Pancreas (tissue), 10 donors: Measurements from ENCODE around the gene SLAMF6. TPM values are rescaled to one million over a fixed set of nuclear protein-coding genes. Genes with fewer than 3 reads are reported as not detected.
"Not testable (repeated sequence)": the region's sequence is repeated elsewhere in the genome, so short reads cannot be mapped to it uniquely, and the experiment has no call there.

ENCODE experiments used
- ATAC-seq, 4 donors: fragments of 200-7000 bp; cut with Tn5 transposase; one replicate each; pipeline versions ENCODE4 v1.8.0 to v1.9.1; 2020; ENCODE audit warnings: mild to moderate bottlenecking in 4 of 4, moderate library complexity in 4 of 4
- DNase-seq, 6 donors: peaks; one replicate each; pipeline ENCODE4 v3.0.0-alpha.2; 2020
- FAIRE-seq: peaks from 2 replicates; lab custom pipeline; 2012; peaks lifted over from hg19 to GRCh38; lab: Jason Lieb, UNC
- H3K27ac ChIP-seq, 4 donors: fragments of 200-600 bp; sonication (generic); 1 replicate in 3 of 4; 2 replicates in 1 of 4; pipeline versions ENCODE4 v1.5.0 to v1.8.0; 2020
- H3K27me3 ChIP-seq, 4 donors: fragments of 200-600 bp; one replicate each; pipeline ENCODE4 v1.8.0; 2021
- H3K36me3 ChIP-seq, 3 donors: fragments of 200-600 bp; sonication (generic) in 1 of 3; one replicate each; pipeline versions ENCODE4 v1.5.0 to v1.8.0; 2020 to 2021
- H3K4me1 ChIP-seq, 3 donors: fragments of 200-600 bp; one replicate each; pipeline ENCODE4 v1.8.0; 2021
- H3K4me3 ChIP-seq, 4 donors: fragments of 200-600 bp; sonication (generic) in 2 of 4; one replicate each; pipeline versions ENCODE4 v1.5.0 to v1.8.0; 2020 to 2021
- H3K9me3 ChIP-seq, 4 donors: fragments of 200-600 bp; one replicate each; pipeline ENCODE4 v1.8.0; 2021
- WGBS, 2 donors: extraction: QIAGEN DNeasy Blood & Tissue Kit; methylation state at CpG; one replicate each; pipeline ENCODE4 v1.1.7; 2013; 5-methylcytosine and 5-hydroxymethylcytosine counted together
- intact Hi-C, 3 donors: fragments of 100-400 bp; cut with DNase I; formaldehyde crosslinking; loops; one replicate each; pipeline versions ENCODE4 v1.11.1 to v1.14.2; 2022
- polyA plus RNA-seq, 2 donors: library from polyadenylated mRNA; stranded (reverse); fragments of 200-250 nt; gene quantifications; one replicate each; pipeline ENCODE4 v1.2.3, GENCODE V29; 2013
- total RNA-seq, 6 donors: library from RNA; stranded (reverse); fragmentation: NEBNext Ultra II Directional in 4 of 6; extraction: Animal tissue kit (Norgen Biotek cat#: 25700) in 4 of 6; gene quantifications; one replicate each; pipeline versions ENCODE4 v1.2.1 to v1.2.4, GENCODE V29; 2021 to 2023
- TF ChIP-seq, protein P1 (sequence below), 4 donors: fragments of 200-600 bp; sonication (generic) in 3 of 4; IDR thresholded peaks; one replicate each; pipeline versions ENCODE4 v1.5.0 to v1.8.0; 2021; ENCODE audit warnings: antibody characterized with exemption in 4 of 4
- donor health status: healthy with polysubstance abuse.
- donor health status: DM: no; HTN: no; CAD: no; lungs with moderate emphysema.
- donor health status: DM: no; HTN: no; CAD: no.
- donor health status: control.
- donor health status: control.
- donor health status: Bipolar disorder and iron deficiency.
- donor health status: DM: yes; HTN: yes; CAD: no.
- donor health status: DM: no; HTN: no; CAD: no.
- donor health status: DM: no; HTN: no; CAD: no.
- donor health status: DM: yes; HTN: yes; CAD: no.

Gene SLAMF6
- total and polyA plus RNA-seq, 8 donors = 0.04 to 0.81 (median 0.20) TPM

DNA sequence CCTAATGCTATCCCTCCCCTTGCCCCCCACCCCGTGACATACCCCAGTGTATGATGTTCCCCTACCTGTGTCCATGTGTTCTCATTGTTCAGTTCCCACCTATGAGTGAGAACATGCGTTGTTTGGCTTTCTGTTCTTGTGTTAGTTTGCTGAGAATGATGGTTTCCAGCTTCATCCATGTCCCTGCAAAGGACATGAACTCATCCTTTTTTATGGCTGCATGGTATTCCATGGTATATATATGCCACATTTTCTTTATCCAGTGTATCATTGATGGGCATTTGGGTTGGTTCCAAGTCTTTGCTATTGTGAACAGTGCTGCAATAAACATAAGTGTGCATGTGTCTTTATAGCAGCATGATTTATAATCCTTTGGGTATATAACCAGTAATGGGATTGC, 734 bp upstream of the SLAMF6 start:
- H3K27ac ChIP-seq, H3K27me3 ChIP-seq, intact Hi-C loops, DNase-seq, H3K4me3 ChIP-seq, FAIRE-seq, H3K36me3 ChIP-seq, ATAC-seq, H3K9me3 ChIP-seq: not testable (repeated sequence)
- H3K4me1 ChIP-seq = peaks cover 0 to 10% (median 0%) of the 10 kb centered on the region in 3 donors
- 91 to 95% methylated on average over 2 of the region's 2 CpGs for WGBS, 2 donors

DNA sequence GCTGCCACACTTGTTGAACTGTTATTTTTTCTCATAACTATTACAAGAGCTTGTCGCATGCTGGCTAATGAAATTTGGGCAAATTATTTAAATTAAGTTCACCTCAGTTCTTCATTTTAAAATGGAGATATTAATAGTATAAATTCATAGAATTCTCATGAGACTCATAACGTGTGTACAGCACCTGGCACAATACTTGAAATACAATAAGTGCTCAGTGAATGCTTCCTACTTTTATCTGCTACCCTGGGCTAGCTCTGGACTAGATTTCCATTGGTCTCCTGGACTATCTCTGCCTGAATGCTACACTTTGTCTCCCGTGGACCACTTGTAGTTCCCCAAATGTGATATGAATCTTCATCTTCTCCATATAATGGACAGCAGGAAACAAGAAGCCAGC, 919 bp downstream of the SLAMF6 start:
- H3K36me3 ChIP-seq = no peaks in the 10 kb centered on the region
- H3K4me3 ChIP-seq = no peak overlapping the region
- intact Hi-C loops = no loop called here
- H3K9me3 ChIP-seq = no peaks in the 10 kb centered on the region
- ATAC-seq (no peak), DNase-seq (no peak), FAIRE-seq (no peak)
- no peaks in the 10 kb centered on the region for H3K27me3 ChIP-seq
- WGBS, 2 donors = 69 to 76% methylated on average over 3 of the region's 3 CpGs
- H3K4me1 ChIP-seq = peaks cover 0 to 10% (median 0%) of the 10 kb centered on the region in 3 donors
- peak overlapping the region in 1 of 4 donors; percentile 4 for H3K27ac ChIP-seq
- TF ChIP-seq, protein P1, sequence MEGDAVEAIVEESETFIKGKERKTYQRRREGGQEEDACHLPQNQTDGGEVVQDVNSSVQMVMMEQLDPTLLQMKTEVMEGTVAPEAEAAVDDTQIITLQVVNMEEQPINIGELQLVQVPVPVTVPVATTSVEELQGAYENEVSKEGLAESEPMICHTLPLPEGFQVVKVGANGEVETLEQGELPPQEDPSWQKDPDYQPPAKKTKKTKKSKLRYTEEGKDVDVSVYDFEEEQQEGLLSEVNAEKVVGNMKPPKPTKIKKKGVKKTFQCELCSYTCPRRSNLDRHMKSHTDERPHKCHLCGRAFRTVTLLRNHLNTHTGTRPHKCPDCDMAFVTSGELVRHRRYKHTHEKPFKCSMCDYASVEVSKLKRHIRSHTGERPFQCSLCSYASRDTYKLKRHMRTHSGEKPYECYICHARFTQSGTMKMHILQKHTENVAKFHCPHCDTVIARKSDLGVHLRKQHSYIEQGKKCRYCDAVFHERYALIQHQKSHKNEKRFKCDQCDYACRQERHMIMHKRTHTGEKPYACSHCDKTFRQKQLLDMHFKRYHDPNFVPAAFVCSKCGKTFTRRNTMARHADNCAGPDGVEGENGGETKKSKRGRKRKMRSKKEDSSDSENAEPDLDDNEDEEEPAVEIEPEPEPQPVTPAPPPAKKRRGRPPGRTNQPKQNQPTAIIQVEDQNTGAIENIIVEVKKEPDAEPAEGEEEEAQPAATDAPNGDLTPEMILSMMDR (IDR thresholded peaks at IDR 0.05) = no peak

DNA sequence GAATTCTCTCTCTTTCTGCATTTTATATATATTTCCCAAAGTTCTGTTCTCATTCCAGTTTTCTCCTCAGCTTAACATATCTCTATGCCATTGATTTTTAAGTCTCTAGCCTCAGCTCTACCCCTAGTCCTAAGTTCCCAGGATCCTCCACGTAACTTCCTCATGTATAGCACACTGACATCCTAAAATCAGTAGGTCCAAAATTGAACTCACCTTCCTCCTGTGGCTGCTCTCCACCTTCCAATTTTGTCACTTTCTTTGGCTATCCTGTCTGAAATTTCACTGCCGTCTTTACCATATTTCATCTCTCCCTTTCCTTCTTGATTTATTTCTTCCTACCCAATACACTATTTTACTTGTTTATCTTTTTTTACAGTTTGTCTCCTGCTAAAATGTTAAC, 1.5 kb downstream of the SLAMF6 start:
- no peaks in the 10 kb centered on the region for H3K36me3 ChIP-seq
- no peaks in the 10 kb centered on the region for H3K9me3 ChIP-seq
- FAIRE-seq = no peak
- H3K27ac ChIP-seq = peak overlapping the region in 1 of 4 donors; percentile 4
- peaks cover 0 to 10% (median 0%) of the 10 kb centered on the region in 3 donors for H3K4me1 ChIP-seq
- H3K4me3 ChIP-seq = no peak overlapping the region
- intact Hi-C loops = no loop called here
- TF ChIP-seq, protein P1 (IDR thresholded peaks at IDR 0.05) = no peak
- H3K27me3 ChIP-seq = no peaks in the 10 kb centered on the region
- ATAC-seq = no peak
- no peak for DNase-seq
- 85 to 89% methylated on average over 2 of the region's 2 CpGs for WGBS, 2 donors

DNA sequence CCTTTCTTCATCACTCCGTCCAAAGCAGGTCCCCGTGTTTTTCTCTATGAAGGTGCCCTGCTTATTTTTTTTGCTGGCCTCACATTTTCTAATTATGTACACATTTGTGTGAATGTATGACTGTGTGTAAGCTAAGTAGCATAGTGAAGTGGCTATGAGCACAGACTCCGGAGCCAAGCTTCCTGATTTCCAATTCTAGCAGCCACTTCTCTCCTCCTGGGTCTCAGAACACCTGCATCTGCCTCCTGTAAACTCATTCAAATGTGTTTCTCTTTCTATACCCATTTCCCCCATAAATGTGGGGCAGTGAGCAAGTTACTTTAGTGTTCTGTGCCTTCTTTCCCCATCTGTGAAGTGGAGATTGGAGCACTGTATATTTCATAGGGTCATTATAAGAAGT, 2.1 kb downstream of the SLAMF6 start:
- FAIRE-seq (no peak), DNase-seq (no peak), ATAC-seq (peak in 1 of 4 donors; percentile 37)
- no peaks in the 10 kb centered on the region for H3K9me3 ChIP-seq
- TF ChIP-seq, protein P1 (IDR thresholded peaks at IDR 0.05) = no peak
- peak overlapping the region in 2 of 4 donors; percentile 35 to 66 for H3K27ac ChIP-seq
- H3K27me3 ChIP-seq = no peaks in the 10 kb centered on the region
- 74% methylated on average over 3 of the region's 3 CpGs for WGBS, 2 donors
- H3K4me1 ChIP-seq = peaks cover 0 to 10% (median 0%) of the 10 kb centered on the region in 3 donors
- H3K4me3 ChIP-seq = no peak overlapping the region
- intact Hi-C loops = no loop called here
- H3K36me3 ChIP-seq = no peaks in the 10 kb centered on the region

DNA sequence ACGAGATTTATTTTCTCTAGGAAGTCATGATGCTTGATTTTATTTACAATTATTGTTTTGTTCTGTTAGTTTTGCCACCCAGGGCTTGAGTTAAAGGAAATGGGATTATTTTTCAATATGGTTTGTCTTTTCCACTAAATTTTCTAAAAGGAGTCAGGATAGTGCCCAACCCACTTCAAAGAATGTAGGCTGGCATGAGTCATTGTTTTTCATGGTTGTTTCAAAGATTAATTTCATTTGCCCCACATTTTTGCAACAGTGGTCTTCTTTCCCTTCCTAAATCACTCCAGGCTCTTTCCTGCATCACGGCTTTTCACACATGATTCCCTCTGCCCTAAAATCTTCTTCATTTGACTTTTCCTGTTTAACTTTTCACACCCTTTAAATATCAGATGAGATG, 2.5 kb downstream of the SLAMF6 start:
- H3K27ac ChIP-seq = peak overlapping the region in 2 of 4 donors; percentile 35 to 66
- peak in 2 of 4 donors; percentile 61 to 66 for ATAC-seq
- FAIRE-seq = no peak

More for the DNA sequence above, 2.5 kb downstream of the SLAMF6 start:
- no peak for DNase-seq
- intact Hi-C loops = no loop called here
- TF ChIP-seq, protein P1 (IDR thresholded peaks at IDR 0.05) = no peak
- WGBS, 2 donors = 34 to 47% methylated on average over 2 of the region's 2 CpGs
- H3K36me3 ChIP-seq = no peaks in the 10 kb centered on the region
- no peaks in the 10 kb centered on the region for H3K9me3 ChIP-seq
- H3K4me3 ChIP-seq = no peak overlapping the region
- no peaks in the 10 kb centered on the region for H3K27me3 ChIP-seq
- peaks cover 0 to 10% (median 0%) of the 10 kb centered on the region in 3 donors for H3K4me1 ChIP-seq
